GM21576 (cell line): ENCODE results near the gene TMEM8B.
"Not testable (repeated sequence)": the region's sequence is repeated elsewhere in the genome, so short reads cannot be mapped to it uniquely, and the experiment has no call there.

ENCODE experiments used
- ATAC-seq: cut with Tn5 transposase; IDR thresholded peaks from one replicate; pipeline ENCODE4 v1.9.1; 2021; ENCODE audit warnings: mild to moderate bottlenecking, moderate library complexity; ENCODE audit not compliant: unreplicated experiment

TMEM8B gene

DNA sequence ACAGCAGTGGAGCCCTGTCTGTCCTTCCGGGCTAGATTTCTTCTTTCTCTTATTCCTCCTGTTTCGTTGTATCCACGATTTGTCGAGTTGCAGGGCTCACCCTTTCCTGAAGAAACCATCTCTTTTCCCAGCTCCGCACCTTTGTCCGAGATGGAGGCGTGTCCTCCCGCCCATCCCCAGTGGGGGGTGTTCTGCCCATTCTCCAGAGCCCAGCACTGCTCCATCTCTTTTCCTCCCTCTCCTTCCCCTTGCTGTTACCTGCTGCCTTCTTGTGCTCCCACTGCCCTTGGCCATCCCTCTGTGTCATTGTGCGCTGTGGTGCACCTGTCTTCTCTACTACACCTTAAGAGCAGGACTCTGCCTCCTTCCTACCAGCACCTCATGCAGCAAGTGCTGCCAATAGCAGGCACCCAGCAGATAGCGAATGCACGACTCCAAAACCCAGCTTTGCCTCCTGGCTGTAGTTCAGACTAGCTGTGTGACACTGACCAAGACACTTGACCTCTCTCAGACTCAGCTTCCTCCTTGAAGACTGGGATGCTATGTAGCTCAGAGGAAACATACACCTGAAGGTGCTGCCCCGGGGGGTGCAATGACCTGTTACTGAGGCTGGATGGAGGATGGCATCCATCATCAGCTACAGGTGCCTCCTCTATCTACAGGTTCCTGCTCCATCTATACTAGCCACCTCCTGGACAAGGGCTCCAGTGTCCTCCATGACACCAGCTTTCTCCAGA lies 32.3 kb downstream of the TMEM8B start:
- no peak for ATAC-seq

DNA sequence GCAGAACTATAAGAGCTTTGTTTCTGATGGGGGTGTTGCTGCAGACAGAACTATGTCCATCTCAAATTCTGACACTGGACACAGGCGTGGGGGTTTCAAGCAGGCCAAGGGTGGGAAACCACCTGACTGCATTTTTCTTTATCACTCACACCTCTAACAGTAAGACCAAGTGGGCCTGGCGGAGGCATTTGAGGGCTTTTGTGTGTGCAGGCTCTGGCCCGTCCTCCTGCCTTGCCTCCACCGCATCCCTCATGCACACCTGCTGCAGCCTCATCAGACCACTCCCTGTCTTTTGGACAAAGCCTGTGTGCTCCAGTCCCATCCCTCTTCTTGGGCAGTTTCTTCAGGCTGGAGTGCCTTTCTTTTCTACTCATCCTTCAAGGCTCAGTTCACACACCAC lies 33.3 kb downstream of the TMEM8B start:
- no peak for ATAC-seq

DNA sequence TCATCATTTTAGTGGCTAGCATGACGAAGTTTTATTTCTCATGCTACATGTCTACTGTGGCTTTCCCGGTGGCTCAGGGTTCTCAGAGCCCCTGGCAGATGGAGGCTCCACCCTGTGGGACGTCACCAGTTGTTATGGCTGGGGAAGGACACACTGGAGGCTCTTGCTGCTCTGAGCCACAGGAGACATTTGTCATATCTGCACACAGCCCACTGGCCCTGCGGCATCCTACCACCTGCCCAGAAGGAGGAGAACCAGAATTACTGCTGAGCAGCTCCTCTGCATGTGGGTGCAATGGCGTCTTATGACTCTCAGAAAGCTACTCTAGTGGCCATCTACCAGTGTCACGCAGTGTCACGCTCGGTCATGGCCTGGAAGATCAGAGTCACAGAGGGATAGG lies 34.6 kb downstream of the TMEM8B start:
- no peak for ATAC-seq

DNA sequence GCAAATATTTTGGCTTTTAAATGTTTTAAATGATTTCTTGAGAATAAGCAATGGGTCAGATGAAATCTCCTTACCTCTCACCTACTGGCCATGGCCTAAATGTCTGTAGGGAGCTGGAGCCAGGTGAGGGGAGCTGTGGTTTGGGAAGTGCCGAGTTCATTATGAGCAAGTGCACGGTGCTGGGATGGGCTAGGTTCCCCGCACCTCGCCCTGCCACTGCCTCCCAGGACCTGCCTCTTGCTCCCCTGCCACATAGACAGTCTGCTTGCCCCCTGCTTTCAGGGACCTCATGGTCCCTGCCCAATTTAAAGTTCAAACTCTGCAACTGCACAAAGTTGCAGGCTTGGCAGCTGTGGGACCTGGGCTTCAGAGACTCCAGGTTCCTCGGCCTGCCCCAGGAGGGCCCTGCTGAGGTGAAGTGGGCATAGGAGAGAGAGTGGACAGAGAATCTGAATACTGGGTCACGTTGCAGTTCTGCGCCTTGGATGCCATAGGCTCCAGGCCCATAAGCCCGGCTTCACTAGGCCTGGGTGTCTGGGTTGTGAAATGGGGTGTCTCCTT lies 35.7 kb downstream of the TMEM8B start:
- no peak for ATAC-seq

DNA sequence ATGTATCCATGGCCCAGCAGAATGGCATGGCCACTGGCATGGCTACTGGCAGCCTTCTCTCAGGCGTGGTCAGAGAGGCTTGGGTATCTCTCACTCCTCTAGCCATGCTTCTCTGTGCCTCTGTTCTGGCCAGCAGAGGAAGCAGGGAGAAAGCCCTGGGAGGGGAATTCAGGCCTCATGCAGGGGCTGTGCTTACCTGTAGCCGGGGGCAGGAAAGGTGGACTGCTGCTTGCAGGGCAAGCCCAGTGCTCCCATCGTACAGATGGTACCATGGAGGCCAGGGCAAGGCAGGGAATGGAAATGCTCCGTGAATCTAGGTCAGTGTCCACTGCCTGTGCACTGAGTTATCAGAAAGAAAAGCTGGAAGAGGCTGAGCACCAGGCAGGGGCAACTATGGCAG lies 38.5 kb downstream of the TMEM8B start:
- ATAC-seq = no peak

DNA sequence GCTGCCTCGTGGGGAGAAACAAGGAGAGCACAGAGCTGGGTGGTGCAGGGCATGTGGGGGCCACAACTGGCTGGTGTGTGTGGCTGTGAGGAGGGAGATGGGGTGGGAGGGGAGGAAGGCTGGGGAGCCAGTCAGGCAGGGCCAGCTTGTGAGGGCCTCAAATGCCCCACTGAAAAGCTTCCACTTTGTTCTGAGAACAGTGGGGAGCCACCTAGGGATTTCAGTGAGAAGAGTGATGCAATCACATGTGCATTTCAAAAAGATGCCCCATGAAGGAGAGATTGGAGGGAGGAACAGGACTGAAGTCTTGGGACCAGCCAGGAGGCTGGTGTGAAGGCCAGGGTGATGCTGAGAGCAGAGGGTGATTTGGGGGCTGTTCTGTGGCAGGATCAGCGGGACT lies 39.9 kb downstream of the TMEM8B start:
- no peak for ATAC-seq

GRCh38 chr9:35869621-35870216 lies 40.7 kb downstream of the TMEM8B start:
- ATAC-seq = no peak

DNA sequence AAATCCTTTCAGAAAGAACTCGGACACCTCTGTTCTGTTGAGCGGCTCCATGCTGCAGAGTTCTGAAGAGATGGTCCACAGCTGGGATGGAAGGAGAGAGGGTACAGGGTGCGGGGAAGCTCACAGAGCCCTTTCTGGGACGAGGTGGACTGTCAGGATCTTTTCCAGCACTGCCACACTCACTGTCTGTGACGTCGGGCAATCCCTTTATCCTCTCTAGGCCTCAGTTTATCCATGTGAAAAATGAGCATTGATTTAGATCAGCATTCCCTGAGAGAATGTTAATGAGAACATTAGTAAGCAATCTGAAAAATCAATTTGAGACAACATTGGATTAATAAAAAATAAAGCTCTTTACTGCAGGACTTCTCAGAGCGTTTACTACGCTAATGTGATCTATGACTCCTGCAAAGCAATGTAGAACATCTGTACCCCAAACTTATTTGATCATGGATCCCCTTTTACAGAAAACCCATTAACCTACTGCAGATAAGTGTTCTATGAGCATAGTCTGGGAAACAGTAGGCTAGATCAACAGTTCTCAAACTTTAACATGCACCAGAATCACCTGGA lies 41.4 kb downstream of the TMEM8B start, which contains the start of gene OR13J1:
Gene OR13J1 (minus strand): TSS at position 51 of the 573 bp plus-strand sequence. CDS start 0 bp downstream, at position 51.
- no peak for ATAC-seq

GRCh38 chr9:35871545-35871944 lies 42.5 kb downstream of the TMEM8B start:
- ATAC-seq = no peak

DNA sequence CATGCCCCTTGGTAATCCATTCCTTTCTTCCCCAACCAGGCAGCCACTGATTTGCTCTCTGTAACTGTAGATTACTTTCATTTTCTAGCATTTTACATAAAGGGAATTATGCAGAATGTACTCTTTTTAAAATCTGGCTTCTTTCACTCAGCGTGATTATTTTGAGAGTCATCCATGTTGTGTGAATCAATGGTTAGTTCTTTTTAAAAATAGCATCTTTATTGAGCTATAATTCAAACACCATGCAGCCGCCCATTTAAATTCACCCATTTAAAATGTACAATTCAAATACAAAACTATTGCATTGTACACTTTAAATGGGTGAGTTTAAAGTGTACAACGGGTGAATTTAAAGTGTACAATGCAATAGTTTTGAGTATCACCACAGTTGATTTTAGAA lies 43.5 kb downstream of the TMEM8B start:
- no peak for ATAC-seq

DNA sequence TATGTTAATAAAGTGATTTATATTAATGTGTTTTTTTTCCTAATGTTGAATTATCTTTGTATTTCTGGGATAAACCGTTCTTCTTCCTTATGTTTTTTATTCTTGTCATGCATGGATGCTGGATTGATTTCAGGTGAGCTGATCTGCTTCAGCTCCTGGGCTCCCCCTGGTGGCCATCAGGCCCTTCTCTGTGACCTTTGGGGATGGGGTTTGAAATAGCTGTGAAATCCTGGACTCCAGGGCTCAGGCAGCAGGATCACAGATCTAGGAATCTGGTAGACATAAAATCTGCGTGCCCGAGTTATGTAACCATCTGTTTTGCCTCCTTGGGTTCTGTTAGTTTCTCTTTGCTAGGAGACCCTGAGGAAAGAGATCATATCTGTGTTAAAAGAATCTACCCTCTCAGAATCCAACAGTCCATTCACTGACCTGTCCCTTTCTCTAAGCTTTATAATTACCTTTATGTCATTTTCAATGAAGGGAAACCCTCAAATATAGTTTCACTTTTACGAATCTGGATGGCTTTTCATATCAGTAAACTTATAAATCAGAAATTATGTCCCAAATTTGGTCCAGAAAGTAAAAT lies 53.3 kb downstream of the TMEM8B start:
- no peak for ATAC-seq

GRCh38 chr9:35882996-35883395 lies 54.0 kb downstream of the TMEM8B start:
- ATAC-seq = no peak

- ATAC-seq = not testable (repeated sequence)
These were observed 55.9 kb downstream of the TMEM8B start for GRCh38 chr9:35884908-35885307.

DNA sequence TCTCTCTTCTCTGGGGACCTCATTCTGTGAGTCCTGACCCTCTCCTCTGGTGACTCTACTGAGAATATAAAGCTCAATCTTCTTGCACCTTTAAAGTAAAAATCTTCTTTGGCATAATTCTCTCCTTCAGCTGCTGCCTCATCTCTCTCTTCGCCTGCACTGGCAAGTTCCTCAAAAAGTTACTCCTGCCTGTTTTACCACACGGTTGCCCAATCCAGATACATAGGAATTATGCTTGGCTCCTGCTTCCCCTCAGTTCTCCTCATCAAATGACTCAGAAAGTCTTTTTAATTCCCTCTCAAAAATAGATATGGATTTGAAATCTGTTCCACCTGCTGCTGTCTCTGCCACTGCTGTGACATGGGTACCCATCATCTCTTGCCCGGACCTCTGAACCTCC lies 62.6 kb downstream of the TMEM8B start:
- ATAC-seq = no peak

GRCh38 chr9:35892051-35892450 lies 63.0 kb downstream of the TMEM8B start:
- ATAC-seq = no peak

DNA sequence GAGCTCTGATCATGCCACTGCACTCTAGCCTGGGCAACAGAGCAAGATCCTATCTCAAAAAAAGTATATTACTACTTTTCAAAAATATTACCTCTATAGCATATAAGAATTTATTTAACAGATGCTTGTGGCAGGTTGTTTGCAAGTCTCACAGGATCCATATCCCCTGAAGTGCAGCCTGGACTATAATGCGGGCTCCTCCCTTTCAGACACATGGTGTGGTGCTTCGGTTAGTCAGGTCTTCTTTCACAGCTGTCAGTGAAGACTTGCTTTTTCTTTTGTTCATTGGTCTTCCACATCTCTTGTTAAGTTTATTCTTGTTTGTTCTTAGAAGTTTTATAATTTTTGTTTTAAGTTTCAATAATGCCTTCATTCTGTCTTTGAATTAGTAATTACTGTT lies 67.5 kb downstream of the TMEM8B start:
- ATAC-seq = no peak

DNA sequence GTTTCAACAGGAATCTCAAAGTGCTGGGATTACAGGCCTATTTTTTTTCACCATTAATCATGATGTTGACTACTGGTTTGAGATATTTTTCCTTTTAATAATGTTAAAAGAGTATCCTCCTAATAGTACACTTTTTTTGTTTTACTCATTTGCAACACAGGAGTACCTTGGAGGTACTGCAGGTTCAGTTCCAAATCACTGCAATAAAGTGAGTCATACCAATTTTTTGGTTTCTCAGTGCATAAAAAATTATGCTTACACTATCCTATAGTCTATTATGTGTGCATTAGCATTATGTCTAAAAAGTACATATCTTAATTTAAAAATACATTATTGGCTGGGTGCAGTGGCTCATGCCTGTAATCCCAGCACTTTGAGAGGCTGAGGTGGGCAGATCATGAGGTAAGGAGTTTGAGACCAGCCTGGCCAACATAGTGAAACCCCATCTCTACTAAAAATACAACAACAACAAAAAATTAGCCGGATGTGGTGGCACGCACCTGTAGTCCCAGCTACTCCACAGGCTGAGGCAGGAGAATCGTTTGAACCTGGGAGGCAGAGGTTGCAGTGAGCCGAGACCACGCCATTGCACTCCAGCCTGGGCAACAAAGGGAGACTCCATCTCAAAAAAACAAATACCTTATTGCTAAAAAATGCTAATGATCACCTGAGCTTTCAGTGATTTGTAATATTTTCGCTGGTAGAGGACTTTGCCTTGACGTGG lies 68.5 kb downstream of the TMEM8B start:
- ATAC-seq = not testable (repeated sequence)

DNA sequence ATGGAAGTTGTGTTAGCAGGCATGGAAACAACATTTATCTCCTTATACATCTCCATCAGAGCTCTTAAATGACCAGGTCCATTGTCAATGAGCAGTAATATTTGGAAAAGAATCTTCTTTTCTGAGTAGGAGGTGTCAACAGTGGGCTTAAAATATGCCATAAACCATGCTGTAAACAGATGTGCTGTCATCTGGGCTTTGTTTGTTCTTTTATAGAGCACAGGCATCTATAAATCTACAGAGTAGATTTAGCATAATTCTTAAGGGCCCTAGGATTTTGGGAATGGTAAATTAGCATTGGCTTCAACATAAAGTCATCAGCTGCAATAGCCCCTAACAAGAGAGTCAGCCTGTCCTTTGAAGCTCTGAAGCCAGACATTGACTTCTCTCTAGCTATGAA lies 69.3 kb downstream of the TMEM8B start:
- ATAC-seq = no peak

- no peak for ATAC-seq
These were observed 70.0 kb downstream of the TMEM8B start for GRCh38 chr9:35899021-35899420.

GRCh38 chr9:35903049-35903448 lies 74.0 kb downstream of the TMEM8B start:
- no peak for ATAC-seq

- no peak for ATAC-seq
These were observed 75.3 kb downstream of the TMEM8B start for GRCh38 chr9:35904338-35904737.
